NCI-H82 treated with DMSO at 0.1 percent for 48 hours (cell line): ENCODE results near the gene PHF21A.
"Not testable (repeated sequence)": the region's sequence is repeated elsewhere in the genome, so short reads cannot be mapped to it uniquely, and the experiment has no call there.

Source experiments
- DNase-seq: peaks from one replicate; lab custom pipeline; 2025; ENCODE audit not compliant: unreplicated experiment; lab: John Stamatoyannopoulos, UW

PHF21A gene

DNA sequence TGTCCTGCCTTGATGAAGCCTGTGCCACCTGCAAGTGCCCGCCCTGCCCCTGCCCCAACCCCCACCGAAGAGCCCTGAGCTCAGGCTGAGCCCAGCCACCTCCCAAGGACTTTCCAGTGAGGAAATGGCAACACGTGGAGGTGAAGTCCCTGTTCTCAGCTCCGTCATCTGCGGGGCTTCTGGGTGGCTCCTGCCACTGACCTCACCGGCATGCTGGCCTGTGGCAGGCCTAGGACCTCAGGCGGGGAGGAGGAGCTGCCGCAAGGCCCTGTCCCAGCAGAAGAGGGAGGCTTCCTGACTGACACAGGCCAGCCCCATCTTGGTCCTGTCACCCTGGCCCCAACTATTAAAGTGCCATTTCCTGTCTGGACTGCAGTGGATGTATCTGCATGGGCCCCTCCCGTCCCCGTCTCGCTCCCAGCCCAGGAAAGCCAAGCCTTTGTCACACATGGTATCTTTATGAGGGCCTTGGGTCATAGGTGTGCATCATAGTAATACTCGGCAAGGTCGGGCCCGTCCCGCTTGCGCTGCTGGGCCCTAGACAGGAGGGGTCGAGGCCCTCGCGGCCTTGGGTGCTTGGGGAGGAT is 215.1 kb downstream of the PHF21A start:
- no peak for DNase-seq

- DNase-seq: not testable (repeated sequence)
These were observed 215.7 kb downstream of the PHF21A start for GRCh38 chr11:45905576-45905975.

GRCh38 chr11:45905095-45905494 is 216.2 kb downstream of the PHF21A start:
- no peak for DNase-seq

DNA sequence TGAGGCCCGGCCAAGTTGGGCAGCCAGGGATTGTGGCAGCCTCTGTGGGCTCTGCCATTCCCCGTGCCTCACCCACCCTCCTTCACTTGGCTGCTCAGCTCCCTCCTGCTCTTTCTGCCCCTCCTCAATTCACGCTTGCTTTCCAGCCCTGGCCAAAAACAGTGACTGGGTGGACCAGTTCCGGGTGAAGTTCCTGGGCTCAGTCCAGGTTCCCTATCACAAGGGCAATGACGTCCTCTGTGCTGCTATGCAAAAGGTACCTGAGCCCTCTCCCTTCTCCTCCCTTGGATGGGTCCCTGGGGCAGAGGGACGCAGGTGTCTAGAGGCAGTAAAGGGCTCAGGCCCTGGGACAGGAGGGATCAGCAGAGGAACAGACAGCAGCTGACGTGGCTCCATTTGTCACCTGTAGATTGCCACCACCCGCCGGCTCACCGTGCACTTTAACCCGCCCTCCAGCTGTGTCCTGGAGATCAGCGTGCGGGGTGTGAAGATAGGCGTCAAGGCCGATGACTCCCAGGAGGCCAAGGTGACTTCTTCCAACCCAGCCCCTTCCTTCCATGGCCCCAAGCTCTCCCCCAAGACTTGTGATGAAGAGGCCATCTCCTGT is 216.8 kb downstream of the PHF21A start:
- DNase-seq: no peak

DNA sequence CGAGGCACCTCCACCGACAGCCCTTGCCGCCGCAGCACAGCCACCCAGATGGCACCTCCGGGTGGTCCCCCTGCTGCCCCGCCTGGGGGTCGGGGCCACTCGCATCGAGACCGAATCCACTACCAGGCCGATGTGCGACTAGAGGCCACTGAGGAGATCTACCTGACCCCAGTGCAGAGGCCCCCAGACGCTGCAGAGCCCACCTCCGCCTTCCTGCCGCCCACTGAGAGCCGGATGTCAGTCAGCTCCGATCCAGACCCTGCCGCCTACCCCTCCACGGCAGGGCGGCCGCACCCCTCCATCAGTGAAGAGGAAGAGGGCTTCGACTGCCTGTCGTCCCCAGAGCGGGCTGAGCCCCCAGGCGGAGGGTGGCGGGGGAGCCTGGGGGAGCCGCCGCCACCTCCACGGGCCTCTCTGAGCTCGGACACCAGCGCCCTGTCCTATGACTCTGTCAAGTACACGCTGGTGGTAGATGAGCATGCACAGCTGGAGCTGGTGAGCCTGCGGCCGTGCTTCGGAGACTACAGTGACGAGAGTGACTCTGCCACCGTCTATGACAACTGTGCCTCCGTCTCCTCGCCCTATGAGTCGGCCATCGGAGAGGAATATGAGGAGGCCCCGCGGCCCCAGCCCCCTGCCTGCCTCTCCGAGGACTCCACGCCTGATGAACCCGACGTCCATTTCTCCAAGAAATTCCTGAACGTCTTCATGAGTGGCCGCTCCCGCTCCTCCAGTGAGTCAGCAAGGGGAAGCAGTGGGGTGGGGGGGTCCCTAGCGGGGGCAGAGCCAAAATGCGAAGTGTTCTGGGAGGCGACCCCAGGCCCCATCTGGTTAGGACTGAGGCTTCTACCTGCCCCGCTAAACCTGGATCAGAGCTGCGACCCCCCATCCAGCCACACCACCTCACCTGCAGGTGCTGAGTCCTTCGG is 218.5 kb downstream of the PHF21A start:
- no peak for DNase-seq

- no peak for DNase-seq
These were observed 219.6 kb downstream of the PHF21A start for GRCh38 chr11:45901626-45902025.

DNA sequence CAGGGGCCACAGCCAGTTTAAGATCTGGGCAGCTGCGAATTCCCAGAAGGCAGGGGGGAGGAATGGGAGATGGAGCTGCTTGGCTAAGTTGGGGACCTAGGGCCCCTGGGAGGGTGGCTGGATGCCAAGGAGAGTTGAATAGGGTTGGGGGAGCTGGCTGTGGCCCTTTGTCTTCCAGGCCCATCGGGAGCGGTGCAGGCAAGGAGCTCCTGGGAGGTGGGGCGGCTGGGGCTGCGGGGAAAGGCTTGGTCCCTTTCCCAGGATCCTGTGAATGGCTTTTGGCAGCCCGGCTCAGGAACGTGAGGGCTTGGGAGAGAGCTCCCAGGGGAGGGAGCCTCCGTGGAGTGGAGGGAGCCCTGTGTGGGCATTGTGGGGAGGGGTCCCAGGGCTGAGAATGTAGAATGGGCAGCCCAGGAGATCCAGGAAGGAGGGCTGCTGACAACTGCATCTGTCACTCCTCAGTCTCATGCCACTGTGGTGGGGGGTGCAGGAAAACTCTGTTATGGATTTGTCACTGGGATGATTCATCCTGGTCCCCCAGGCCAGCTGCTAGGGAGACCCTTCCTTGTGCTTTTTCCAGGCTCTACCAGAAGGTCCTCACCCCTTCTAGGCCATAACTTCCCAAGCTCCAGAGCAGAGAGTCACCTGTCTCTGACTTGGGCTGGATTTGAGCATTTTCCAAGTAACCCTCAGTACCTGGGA is 220.2 kb downstream of the PHF21A start:
- no peak for DNase-seq

- DNase-seq: not testable (repeated sequence)
These were observed 221.0 kb downstream of the PHF21A start for GRCh38 chr11:45900175-45900800.

DNA sequence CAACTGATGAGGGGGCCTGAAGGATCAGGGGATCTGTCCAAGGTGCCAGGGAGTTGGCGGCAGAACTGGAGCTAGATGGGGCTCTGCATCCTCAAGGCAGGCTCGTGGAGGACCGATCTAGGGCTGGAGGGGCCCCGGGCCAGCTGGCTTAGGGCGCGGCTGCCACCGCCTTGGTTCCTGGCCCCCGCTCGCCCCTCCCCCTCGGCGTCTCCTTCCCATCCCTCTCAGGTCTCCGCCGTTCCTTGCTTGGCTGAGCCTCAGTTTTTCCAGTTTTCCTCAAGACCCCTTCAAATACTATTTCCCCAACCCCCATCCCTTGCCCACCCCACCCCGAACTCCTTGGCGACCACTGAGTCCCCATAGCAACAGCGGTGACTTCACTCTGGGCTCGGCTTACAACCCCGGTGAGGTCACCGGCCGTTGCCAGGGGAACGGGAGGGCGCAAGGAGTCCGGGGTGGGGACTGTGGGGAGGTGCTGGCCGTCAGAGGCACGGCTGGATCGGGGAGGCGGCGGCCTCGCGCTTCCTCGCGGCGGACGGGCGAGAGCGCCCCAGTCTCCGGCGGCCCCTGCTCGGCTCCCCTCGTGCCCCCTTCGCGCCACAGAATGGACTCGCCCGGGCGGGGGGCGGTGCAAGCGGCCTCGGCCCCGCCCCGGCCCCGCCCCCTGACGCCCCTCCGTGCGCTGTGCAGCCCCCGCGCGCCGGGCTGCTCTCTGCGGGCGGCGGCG is 221.6 kb downstream of the PHF21A start:
- peak; percentile 56 for DNase-seq

DNA sequence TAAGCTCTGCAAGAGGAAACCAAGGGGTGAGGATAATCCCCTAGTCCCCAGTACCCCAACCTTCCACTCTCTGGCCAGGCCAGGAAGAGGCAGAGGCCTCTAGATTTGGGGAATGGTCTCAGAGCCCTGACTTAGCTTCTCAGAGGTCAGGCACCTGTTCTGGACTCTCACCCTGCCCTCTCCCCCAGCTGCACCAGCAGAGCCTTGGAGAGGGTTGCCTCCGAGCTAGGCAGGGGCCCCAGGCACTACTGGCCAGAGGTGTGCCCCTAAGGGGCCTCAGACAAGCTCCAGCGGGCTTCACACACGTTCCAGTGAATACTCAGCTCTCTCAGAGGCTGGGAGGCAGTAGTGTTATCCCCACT is 222.2 kb downstream of the PHF21A start:
- DNase-seq: no peak

DNA sequence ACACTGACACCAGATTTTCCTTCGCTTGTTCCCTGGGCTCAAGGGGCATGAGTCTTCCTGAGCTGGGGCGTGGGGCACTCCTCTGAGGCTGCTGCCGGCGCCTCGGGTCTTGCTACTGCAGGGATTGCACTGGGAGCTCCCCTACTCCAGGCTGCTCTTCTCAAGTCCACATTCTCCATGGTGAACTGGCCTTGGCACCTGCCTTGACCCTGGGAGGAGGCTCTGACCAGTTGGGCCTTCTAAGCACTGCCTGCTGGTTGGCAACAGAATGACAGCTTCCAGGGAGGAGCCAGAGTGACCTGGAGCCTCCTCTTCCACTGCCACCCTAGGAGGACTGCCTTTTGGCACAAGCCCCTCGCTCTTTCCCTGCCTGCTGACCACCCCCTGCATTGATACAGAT is 223.7 kb downstream of the PHF21A start:
- DNase-seq: no peak

GRCh38 chr11:45896422-45896984 is 224.8 kb downstream of the PHF21A start:
- no peak for DNase-seq

DNA sequence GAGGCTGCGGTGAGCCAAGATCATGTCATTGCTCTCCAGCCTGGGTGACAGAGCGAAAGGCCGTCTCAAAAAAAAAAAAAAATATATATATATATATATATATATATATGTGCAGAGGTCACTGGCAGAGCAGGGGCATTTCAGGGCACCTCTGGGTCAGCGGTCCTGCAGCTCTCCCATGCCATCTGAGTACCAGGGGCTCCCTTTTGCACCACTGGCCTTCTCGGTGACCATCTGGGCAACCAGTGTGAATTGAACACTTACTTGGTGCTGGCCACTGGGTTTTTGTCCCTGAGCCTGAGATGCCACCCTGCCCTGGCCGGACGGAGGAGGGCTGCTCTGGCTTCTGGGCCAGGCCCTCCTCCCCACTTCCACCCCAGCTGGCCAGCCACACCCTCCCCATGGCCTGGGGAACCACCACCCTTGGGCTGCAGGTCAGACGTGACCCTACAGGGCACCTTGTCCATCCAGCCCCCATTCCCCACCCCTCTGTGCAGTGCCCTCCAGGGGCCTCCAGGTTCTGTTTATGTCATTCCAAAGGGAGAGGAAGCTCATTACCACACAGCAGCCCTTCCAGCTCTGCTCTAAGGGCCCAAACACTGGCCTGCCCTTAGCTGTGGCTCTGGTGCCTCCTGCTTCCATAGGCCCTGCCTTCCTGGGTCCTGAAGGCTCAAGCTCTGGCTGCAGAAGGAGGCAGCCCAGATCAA is 225.5 kb downstream of the PHF21A start:
- no peak for DNase-seq

GRCh38 chr11:45894555-45895247 is 226.6 kb downstream of the PHF21A start:
- DNase-seq: no peak

GRCh38 chr11:45892856-45893255 is 228.4 kb downstream of the PHF21A start:
- DNase-seq: no peak

DNA sequence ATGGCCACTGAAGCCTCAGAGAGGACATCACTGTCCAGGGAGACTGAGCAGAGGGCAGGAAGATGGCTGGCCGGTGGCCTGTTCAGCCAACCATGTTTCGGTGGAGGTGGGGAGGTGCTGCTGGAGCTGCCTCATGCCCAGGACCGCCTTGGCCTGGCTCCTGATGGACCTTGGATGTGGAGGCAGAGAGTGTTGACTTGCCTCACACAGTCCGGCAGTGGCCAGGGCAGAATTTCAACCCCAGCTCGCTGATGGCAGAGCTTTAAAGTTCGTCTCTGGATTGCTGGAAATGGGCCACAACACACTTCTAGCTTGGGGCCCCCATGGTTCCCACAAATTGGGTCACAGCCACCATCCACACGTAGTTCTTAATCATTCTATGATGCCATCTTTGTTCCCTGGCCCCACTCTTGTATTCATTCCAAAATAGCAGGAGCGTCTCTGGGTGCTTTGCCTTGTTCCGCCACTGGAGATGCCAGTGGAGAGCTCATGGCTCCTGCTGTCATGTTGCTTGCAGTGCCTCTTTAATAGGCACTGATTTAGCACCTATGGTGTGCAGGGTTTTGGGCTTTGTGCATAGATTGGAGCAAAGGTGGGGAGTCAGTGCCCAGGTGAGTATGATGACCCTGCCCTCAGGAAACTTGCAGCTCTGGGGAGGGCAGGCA is 230.2 kb downstream of the PHF21A start:
- no peak for DNase-seq

DNA sequence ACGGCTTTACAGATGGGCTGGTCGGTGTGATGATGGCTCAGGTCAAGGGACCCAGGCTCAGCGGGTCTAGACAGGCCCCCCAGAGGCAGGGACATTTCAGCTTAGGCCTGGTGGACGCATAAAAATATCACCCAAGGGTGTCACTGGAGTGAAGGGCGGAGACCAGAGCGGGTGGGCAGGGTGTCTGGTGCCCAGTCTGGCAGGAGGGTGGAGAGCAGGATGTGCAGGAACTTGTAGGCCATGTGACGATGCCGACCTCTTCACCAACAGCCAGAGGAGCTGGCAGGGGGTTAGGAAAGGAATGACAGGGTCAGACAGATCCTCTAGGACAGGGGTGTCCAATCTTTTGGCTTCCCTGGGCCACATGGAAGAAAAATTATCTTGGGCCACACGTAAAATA is 231.3 kb downstream of the PHF21A start:
- DNase-seq: no peak

GRCh38 chr11:45889555-45889954 is 231.7 kb downstream of the PHF21A start:
- DNase-seq: no peak
